KOPT-K1 (cell line): Measurements from ENCODE around the gene DNAJC3.
"Not testable (repeated sequence)": the region's sequence is repeated elsewhere in the genome, so short reads cannot be mapped to it uniquely, and the experiment has no call there.

Experiments used
- H3K27ac ChIP-seq: fragments of 200-600 bp; sonication (generic); 2 replicates; pipeline ENCODE4 v1.5.1; 2016; ENCODE audit warnings: antibody characterized with exemption, mild to moderate bottlenecking, low read depth, low read length; ENCODE audit not compliant: poor library complexity, severe bottlenecking
- H3K36me3 ChIP-seq: fragments of 200-600 bp; sonication (generic); 2 replicates; pipeline ENCODE4 v1.5.1; 2017; ENCODE audit warnings: antibody characterized with exemption, mild to moderate bottlenecking, low read length, moderate library complexity; ENCODE audit not compliant: insufficient read depth
- H3K9me3 ChIP-seq: fragments of 200-600 bp; sonication (generic); 2 replicates; pipeline ENCODE4 v1.5.1; 2017; ENCODE audit warnings: antibody characterized with exemption, low read length, mild to moderate bottlenecking; ENCODE audit not compliant: insufficient read depth, poor library complexity, severe bottlenecking

The DNAJC3 gene

GRCh38 chr13:95756072-95756471 is 79.1 kb downstream of the DNAJC3 start:
- Histone ChIP-seq H3K36me3 (peaks cover 15% of the 10 kb centered on the region), H3K27ac (no peak overlapping the region), H3K9me3 (peaks cover 6% of the 10 kb centered on the region)

DNA sequence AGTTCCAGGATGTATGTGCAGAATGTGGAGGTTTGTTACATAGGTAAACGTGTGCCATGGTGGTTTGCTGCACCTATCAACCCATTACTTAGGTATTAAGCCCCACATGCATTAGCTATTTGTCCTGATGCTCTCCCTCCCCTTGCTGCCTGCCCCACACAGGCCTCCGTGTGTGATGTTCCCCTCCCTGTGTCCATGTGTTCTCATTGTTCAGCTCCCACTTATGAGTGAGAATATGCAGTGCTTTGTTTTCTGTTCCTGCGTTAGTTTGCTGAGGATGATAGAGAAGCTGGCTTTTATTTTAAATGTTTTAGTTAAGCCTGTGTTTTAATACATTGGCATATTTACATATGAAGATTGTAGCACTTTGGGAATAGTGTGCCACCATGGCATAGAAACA is 85.7 kb downstream of the DNAJC3 start:
- not testable (repeated sequence) for H3K9me3 ChIP-seq, H3K27ac ChIP-seq
- peaks cover 63% of the 10 kb centered on the region for H3K36me3 ChIP-seq

- peaks cover 69% of the 10 kb centered on the region for H3K36me3 ChIP-seq
- H3K27ac ChIP-seq = no peak overlapping the region
- H3K9me3 ChIP-seq = no peaks in the 10 kb centered on the region
Measured at GRCh38 chr13:95763601-95764000, 86.7 kb downstream of the DNAJC3 start.

GRCh38 chr13:95771905-95772304 is 95.0 kb downstream of the DNAJC3 start:
- H3K9me3 ChIP-seq = no peaks in the 10 kb centered on the region
- no peak overlapping the region for H3K27ac ChIP-seq
- H3K36me3 ChIP-seq = peaks cover 36% of the 10 kb centered on the region

- no peaks in the 10 kb centered on the region for H3K9me3 ChIP-seq
- peaks cover 35% of the 10 kb centered on the region for H3K36me3 ChIP-seq
- H3K27ac ChIP-seq = no peak overlapping the region
Measured at GRCh38 chr13:95779522-95779921, 102.6 kb downstream of the DNAJC3 start.

DNA sequence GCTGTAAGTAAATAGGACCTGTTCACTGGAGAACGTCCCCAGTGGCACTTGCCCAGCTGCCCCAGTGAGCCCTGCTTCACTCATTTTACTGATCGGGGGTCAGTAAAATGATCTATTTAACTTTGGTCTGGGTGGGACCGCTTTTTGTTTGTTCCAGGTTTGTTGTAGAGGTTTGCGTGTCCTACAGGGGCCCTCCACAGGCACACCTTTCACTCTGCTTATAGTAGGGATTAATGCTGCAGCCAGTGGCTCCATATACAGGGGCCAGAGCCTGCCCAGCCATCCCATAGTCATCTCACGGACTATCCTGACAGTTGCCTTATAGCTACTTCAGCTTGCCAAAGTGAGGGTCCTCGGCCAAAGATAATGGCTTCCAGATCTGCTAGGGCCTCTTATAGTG is 104.1 kb downstream of the DNAJC3 start:
- Histone ChIP-seq H3K9me3 (no peaks in the 10 kb centered on the region), H3K36me3 (peaks cover 38% of the 10 kb centered on the region), H3K27ac (no peak overlapping the region)

GRCh38 chr13:95781940-95782339 is 105.0 kb downstream of the DNAJC3 start:
- not testable (repeated sequence) for H3K27ac ChIP-seq, H3K9me3 ChIP-seq
- H3K36me3 ChIP-seq = peaks cover 33% of the 10 kb centered on the region

GRCh38 chr13:95783747-95784146 is 106.8 kb downstream of the DNAJC3 start:
- Histone ChIP-seq H3K27ac (no peak overlapping the region), H3K36me3 (peaks cover 41% of the 10 kb centered on the region), H3K9me3 (no peaks in the 10 kb centered on the region)

DNA sequence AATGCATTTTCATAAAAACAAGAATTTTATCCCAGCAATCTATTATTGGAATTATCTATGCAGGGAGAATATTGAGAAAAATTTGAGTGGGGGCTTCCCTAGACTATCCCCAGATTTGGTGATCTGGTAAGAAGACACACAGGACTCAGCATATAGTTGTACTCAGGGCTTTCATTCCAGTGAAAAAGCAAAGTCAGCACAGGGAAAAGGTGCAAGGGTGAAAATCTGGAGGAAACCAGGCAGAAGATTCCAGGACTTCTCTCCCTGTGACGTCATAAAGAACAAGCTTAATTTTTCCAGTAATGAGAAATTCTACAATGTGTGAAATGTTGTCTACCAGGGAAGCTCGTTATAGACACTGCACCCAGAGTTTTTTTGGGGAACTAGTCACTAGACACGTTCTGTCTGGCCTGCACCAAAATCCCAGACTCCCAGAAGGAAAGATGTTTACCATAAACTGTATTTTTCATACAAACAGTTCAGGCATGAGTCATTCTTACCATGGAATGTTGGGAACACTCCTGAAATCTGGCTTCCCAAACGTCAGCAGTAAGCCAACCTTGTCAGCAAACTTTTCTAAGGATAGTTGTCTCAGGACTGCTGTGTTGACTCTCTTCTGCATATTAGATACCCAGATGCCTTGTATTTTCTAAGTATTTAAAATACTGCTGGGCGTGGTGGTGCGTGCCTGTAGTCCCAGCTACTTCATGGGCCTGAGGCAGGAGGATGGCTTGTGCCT is 107.4 kb downstream of the DNAJC3 start:
- H3K27ac ChIP-seq = no peak overlapping the region
- peaks cover 47% of the 10 kb centered on the region for H3K36me3 ChIP-seq
- no peaks in the 10 kb centered on the region for H3K9me3 ChIP-seq

GRCh38 chr13:95784900-95785290 is 108.0 kb downstream of the DNAJC3 start:
- Histone ChIP-seq H3K36me3 (peaks cover 45% of the 10 kb centered on the region), H3K9me3 (no peaks in the 10 kb centered on the region), H3K27ac (no peak overlapping the region)

- Histone ChIP-seq H3K36me3 (peaks cover 57% of the 10 kb centered on the region), H3K27ac (no peak overlapping the region), H3K9me3 (no peaks in the 10 kb centered on the region)
Measured at GRCh38 chr13:95787356-95788099, 110.6 kb downstream of the DNAJC3 start.

GRCh38 chr13:95788100-95788463 is 111.1 kb downstream of the DNAJC3 start:
- H3K36me3 ChIP-seq = peaks cover 63% of the 10 kb centered on the region
- H3K9me3 ChIP-seq = no peaks in the 10 kb centered on the region
- no peak overlapping the region for H3K27ac ChIP-seq

DNA sequence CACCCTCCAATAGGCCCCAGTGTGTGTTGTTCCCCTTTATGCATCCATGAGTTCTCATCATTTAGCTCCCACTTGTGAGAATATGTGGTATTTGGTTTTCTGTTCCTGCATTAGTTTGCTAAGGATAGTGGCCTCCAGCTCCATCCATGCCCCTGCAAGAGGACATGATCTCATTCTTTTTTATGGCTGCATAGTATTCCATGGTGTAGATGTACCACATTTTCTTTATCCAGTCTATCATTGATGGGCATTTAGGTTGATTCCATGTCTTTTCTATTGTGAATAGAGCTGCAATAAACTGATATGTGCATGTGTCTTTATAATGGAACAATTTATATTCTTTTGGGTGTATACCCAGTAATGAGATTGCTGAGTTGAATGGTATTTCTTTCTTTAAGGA is 112.4 kb downstream of the DNAJC3 start:
- H3K9me3 ChIP-seq = not testable (repeated sequence)
- peaks cover 72% of the 10 kb centered on the region for H3K36me3 ChIP-seq

GRCh38 chr13:95791084-95791722 is 114.3 kb downstream of the DNAJC3 start:
- Histone ChIP-seq H3K36me3 (peaks cover 72% of the 10 kb centered on the region), H3K27ac (no peak overlapping the region), H3K9me3 (no peaks in the 10 kb centered on the region)

More for the DNA sequence above, 112.4 kb downstream of the DNAJC3 start:
- H3K27ac ChIP-seq = not testable (repeated sequence)

DNA sequence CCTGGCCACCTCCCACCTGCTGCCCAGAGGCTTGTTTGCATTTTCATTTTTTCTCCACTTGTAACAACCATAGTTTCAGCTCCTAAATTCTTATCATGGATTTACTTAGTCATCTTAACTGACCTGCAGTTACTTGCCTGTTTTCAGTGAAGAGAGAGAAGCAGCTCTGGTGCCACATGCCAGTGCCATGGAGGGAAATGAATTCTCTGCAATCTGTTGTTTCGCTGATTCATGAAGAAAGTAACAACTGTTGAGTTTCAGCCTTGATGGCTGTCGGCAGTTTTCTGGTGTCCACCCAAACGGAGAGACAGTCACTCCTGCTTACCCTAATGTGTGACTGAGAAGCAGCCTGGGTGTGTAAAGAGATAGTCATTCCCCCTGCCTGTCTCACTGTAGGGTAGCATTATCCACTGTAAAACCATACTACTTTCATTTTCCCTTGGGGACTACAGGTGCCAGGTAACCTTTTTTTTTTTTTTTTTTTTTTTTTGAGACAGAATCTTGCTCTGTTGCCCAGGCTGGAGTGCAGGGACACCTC is 116.1 kb downstream of the DNAJC3 start:
- no peaks in the 10 kb centered on the region for H3K9me3 ChIP-seq
- H3K27ac ChIP-seq = no peak overlapping the region
- H3K36me3 ChIP-seq = peaks cover 59% of the 10 kb centered on the region
